ENCODE measurements around the gene ZNF646.

Gene ZNF646

DNA sequence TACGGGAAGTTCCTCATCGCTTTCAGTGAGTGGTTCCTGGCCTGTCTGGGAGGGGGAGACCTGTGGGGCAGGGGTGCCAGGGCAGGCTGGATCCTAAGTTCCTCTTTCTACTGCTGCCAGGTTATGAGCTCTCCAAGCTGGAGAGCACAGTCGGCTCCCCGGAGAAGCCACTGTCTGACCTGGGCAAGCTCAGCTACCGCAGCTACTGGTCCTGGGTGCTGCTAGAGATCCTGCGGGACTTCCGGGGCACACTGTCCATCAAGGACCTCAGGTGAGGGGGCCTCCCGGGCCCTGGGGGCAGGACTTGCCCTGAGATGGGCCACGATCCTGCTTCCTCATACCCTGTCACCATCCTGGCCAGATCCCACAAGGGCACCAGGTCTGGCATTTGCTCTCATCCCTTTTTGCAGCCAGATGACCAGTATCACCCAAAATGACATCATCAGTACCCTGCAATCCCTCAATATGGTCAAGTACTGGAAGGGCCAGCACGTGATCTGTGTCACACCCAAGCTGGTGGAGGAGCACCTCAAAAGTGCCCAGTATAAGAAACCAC lies 56.2 kb downstream of the ZNF646 start:
- Histone ChIP-seq H2AFZ (ENCODE audit: low read depth, low read length, severe bottlenecking) (no peak overlapping the region), H3K9ac (ENCODE audit: low read length) (no peak overlapping the region), H3K27me3 (ENCODE audit: low read length) (no peaks in the 10 kb centered on the region), H3K9me2 (replicated peaks; ENCODE audit: insufficient read depth, low read length) (no peaks in the 10 kb centered on the region), H3K4me2 (ENCODE audit: low read depth, low read length, poor library complexity, severe bottlenecking) (no peak overlapping the region), H3K36me3 (ENCODE audit: low read length) (no peaks in the 10 kb centered on the region), H3K4me3 (ENCODE audit: insufficient read depth, low read length, poor library complexity, severe bottlenecking) (no peak overlapping the region), H3K27ac (ENCODE audit: low read depth, low read length) (no peak overlapping the region), H3K9me3 (ENCODE audit: insufficient read depth, low read length) (no peaks in the 10 kb centered on the region), H4K20me1 (ENCODE audit: low read depth, low read length) (no peaks in the 10 kb centered on the region), H3K79me2 (ENCODE audit: insufficient read depth, low read length) (no peaks in the 10 kb centered on the region), H3F3A (ENCODE audit: insufficient read depth) (no peaks in the 10 kb centered on the region)
- TF ChIP-seq EZH2phosphoT487 (conservative IDR thresholded peaks at IDR 0.05; ENCODE audit: low read length) = no peak
- TF ChIP-seq, protein P1, sequence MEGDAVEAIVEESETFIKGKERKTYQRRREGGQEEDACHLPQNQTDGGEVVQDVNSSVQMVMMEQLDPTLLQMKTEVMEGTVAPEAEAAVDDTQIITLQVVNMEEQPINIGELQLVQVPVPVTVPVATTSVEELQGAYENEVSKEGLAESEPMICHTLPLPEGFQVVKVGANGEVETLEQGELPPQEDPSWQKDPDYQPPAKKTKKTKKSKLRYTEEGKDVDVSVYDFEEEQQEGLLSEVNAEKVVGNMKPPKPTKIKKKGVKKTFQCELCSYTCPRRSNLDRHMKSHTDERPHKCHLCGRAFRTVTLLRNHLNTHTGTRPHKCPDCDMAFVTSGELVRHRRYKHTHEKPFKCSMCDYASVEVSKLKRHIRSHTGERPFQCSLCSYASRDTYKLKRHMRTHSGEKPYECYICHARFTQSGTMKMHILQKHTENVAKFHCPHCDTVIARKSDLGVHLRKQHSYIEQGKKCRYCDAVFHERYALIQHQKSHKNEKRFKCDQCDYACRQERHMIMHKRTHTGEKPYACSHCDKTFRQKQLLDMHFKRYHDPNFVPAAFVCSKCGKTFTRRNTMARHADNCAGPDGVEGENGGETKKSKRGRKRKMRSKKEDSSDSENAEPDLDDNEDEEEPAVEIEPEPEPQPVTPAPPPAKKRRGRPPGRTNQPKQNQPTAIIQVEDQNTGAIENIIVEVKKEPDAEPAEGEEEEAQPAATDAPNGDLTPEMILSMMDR (IDR thresholded peaks at IDR 0.05; ENCODE audit: insufficient read depth, low read length, poor library complexity, severe bottlenecking) = no peak

DNA sequence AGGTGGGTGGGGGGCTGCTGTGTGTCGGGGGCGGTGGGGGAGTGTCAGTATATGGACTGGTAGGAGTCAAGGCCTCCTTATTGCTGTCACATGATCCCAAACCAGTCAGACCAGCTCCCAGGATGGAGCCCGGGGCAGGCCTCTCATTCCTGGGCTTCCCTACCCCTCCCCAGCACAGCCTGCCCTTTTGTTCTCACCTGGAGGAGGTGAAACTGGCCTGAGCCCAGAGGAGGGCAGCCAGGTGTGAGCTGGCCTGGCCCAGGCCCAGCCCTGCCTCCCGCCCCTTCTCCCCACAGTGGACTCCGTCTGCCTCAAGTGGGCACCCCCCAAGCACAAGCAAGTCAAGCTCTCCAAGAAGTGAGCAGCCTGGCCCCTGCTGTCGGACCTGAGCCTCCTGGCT lies 56.7 kb downstream of the ZNF646 start:
- Histone ChIP-seq H3F3A (ENCODE audit: insufficient read depth) (no peaks in the 10 kb centered on the region), H3K9ac (ENCODE audit: low read length) (no peak overlapping the region), H3K36me3 (ENCODE audit: low read length) (no peaks in the 10 kb centered on the region), H3K4me3 (ENCODE audit: insufficient read depth, low read length, poor library complexity, severe bottlenecking) (no peak overlapping the region), H3K27me3 (ENCODE audit: low read length) (no peaks in the 10 kb centered on the region), H3K9me2 (replicated peaks; ENCODE audit: insufficient read depth, low read length) (no peaks in the 10 kb centered on the region), H3K9me3 (ENCODE audit: insufficient read depth, low read length) (no peaks in the 10 kb centered on the region), H2AFZ (ENCODE audit: low read depth, low read length, severe bottlenecking) (no peak overlapping the region), H3K4me2 (ENCODE audit: low read depth, low read length, poor library complexity, severe bottlenecking) (no peak overlapping the region), H3K79me2 (ENCODE audit: insufficient read depth, low read length) (no peaks in the 10 kb centered on the region), H3K27ac (ENCODE audit: low read depth, low read length) (no peak overlapping the region), H4K20me1 (ENCODE audit: low read depth, low read length) (no peaks in the 10 kb centered on the region)
- no peak for TF ChIP-seq EZH2phosphoT487 (conservative IDR thresholded peaks at IDR 0.05; ENCODE audit: low read length)

DNA sequence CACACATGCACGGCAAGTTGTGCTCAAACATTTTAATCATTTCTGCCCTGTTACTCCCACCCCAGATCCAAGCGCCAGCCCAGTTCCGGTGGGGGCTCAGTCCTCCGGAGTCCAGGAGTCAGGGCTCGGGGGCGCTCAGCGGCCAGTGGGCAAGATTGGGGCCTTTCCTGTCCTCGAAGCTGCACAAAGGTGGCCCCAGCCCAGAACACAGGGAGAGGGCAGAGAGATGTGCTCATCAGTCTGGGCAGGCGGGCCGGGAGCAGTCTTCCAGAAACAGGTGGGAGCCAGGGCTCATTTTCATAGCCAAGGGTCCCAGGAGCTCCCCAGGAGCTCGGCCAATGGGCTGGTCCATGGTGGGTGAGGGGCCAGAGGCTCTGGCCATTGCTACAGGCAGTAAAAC lies 57.2 kb downstream of the ZNF646 start:
- H3K9ac ChIP-seq (ENCODE audit: low read length) = no peak overlapping the region
- H2AFZ ChIP-seq (ENCODE audit: low read depth, low read length, severe bottlenecking) = no peak overlapping the region
- H3K9me2 ChIP-seq (replicated peaks; ENCODE audit: insufficient read depth, low read length) = no peaks in the 10 kb centered on the region
- no peak for TF ChIP-seq EZH2phosphoT487 (conservative IDR thresholded peaks at IDR 0.05; ENCODE audit: low read length)
- TF ChIP-seq, protein P1 (IDR thresholded peaks at IDR 0.05; ENCODE audit: insufficient read depth, low read length, poor library complexity, severe bottlenecking) = no peak
- no peaks in the 10 kb centered on the region for H3K36me3 ChIP-seq (ENCODE audit: low read length)
- no peak overlapping the region for H3K4me3 ChIP-seq (ENCODE audit: insufficient read depth, low read length, poor library complexity, severe bottlenecking)
- no peak overlapping the region for H3K27ac ChIP-seq (ENCODE audit: low read depth, low read length)
- H3F3A ChIP-seq (ENCODE audit: insufficient read depth) = no peaks in the 10 kb centered on the region
- no peaks in the 10 kb centered on the region for H3K27me3 ChIP-seq (ENCODE audit: low read length)
- H3K9me3 ChIP-seq (ENCODE audit: insufficient read depth, low read length) = no peaks in the 10 kb centered on the region
- H3K79me2 ChIP-seq (ENCODE audit: insufficient read depth, low read length) = no peaks in the 10 kb centered on the region
- H3K4me2 ChIP-seq (ENCODE audit: low read depth, low read length, poor library complexity, severe bottlenecking) = no peak overlapping the region
- no peaks in the 10 kb centered on the region for H4K20me1 ChIP-seq (ENCODE audit: low read depth, low read length)

DNA sequence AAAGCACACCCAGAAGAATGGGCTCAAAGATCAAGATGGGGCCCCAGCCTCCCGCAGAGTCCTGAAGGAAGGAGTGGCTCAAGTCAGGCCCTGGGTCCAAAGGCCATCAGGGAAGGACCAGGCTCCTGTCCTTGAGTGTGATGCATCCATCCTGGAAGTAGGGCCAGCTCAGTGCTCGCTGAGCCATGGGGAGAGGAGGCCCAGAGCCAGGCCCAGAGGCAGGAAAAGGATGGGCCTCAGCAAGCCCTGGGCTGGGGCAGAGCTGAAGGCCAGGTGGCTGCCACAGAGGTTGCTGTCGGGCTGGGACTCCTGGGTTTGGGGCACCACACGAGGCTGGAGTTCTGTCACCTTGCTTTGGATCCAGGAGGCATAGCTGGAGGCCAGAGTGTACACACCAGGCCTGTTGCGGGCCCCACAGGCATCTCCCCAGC lies 57.6 kb downstream of the ZNF646 start:
- Histone ChIP-seq H3F3A (ENCODE audit: insufficient read depth) (no peaks in the 10 kb centered on the region), H3K9me3 (ENCODE audit: insufficient read depth, low read length) (no peaks in the 10 kb centered on the region), H3K27ac (ENCODE audit: low read depth, low read length) (no peak overlapping the region), H3K9me2 (replicated peaks; ENCODE audit: insufficient read depth, low read length) (no peaks in the 10 kb centered on the region), H3K27me3 (ENCODE audit: low read length) (no peaks in the 10 kb centered on the region), H4K20me1 (ENCODE audit: low read depth, low read length) (no peaks in the 10 kb centered on the region), H3K79me2 (ENCODE audit: insufficient read depth, low read length) (no peaks in the 10 kb centered on the region), H3K4me2 (ENCODE audit: low read depth, low read length, poor library complexity, severe bottlenecking) (no peak overlapping the region), H3K9ac (ENCODE audit: low read length) (no peak overlapping the region), H3K36me3 (ENCODE audit: low read length) (no peaks in the 10 kb centered on the region), H3K4me3 (ENCODE audit: insufficient read depth, low read length, poor library complexity, severe bottlenecking) (no peak overlapping the region), H2AFZ (ENCODE audit: low read depth, low read length, severe bottlenecking) (no peak overlapping the region)
- no peak for TF ChIP-seq EZH2phosphoT487 (conservative IDR thresholded peaks at IDR 0.05; ENCODE audit: low read length)
- TF ChIP-seq, protein P1 (IDR thresholded peaks at IDR 0.05; ENCODE audit: insufficient read depth, low read length, poor library complexity, severe bottlenecking) = no peak

All from SU-DHL-6 (cell line).